ENCODE measurements around the gene CRABP1. TPM values are rescaled to one million over a fixed set of nuclear protein-coding genes. Genes with fewer than 3 reads are reported as not detected.

The CRABP1 gene
- total RNA-seq, 2 donors from 2014 or later, result 103 TPM

GRCh38 chr15:78397382-78397781 is 57.2 kb downstream of the CRABP1 start:
- Histone ChIP-seq H3K27ac (ENCODE audit: low read depth, low read length) (no peak overlapping the region), H3K36me3 (ENCODE audit: control insufficient read depth, insufficient read depth, low read length) (no peaks in the 10 kb centered on the region), H3K4me3 (ENCODE audit: low read length) (no peak overlapping the region), H3K9me3 (ENCODE audit: control insufficient read depth, low read length) (no peaks in the 10 kb centered on the region), H3K9ac (ENCODE audit: extremely low read depth, low read length, poor library complexity, severe bottlenecking) (no peak overlapping the region), H3K4me1 (ENCODE audit: control insufficient read depth, insufficient read depth, low read length) (peaks cover 5% of the 10 kb centered on the region), H3K27me3 (ENCODE audit: control insufficient read depth, insufficient read depth, low read length, poor library complexity, severe bottlenecking) (no peaks in the 10 kb centered on the region)
- no peaks in the 10 kb centered on the region for H3K36me3 Mint-ChIP-seq (ENCODE audit: low read depth)
- TF ChIP-seq CTCF (conservative IDR thresholded peaks at IDR 0.05), result no peak
- H3K4me1 Mint-ChIP-seq, result peaks cover 39% of the 10 kb centered on the region
- no peaks in the 10 kb centered on the region for H3K9me3 Mint-ChIP-seq
- no peak for DNase-seq
- H3K4me3 Mint-ChIP-seq, result no peak overlapping the region
- WGBS, 2 experiments (ENCODE audit: insufficient coverage in 1 of 2, insufficient read length in 1 of 2), result 95 to 100% methylated on average over 2 of the region's 2 CpGs
- H3K27ac Mint-ChIP-seq, result no peak overlapping the region
- no peaks in the 10 kb centered on the region for H3K27me3 Mint-ChIP-seq (ENCODE audit: insufficient read depth)

Other genes with a start within 250 kb of the CRABP1 start
- gene SH2D7, start 247.8 kb upstream of the CRABP1 start, total RNA-seq, result not detected
- gene CIB2, start 208.9 kb upstream of the CRABP1 start, total RNA-seq, result 10 to 100 TPM; 40.6 to 41.7 TPM
- 10 to 100 TPM; 34.2 to 43.2 TPM for gene IDH3A, start 191.0 kb upstream of the CRABP1 start, total RNA-seq
- 1 to 10 TPM in 1 of 2 donors, under 1 TPM in 1; 0.27 to 1.2 TPM for gene ACSBG1, start 105.8 kb upstream of the CRABP1 start, total RNA-seq
- 10 to 100 TPM in 1 of 2 donors, 1 to 10 TPM in 1; 4.9 to 18.5 TPM for gene DNAJA4, start 75.8 kb upstream of the CRABP1 start, total RNA-seq
- gene SKIC8, start 40.7 kb upstream of the CRABP1 start, total RNA-seq, result 10 to 100 TPM; 46.3 to 55.4 TPM
- gene IREB2, start 97.9 kb downstream of the CRABP1 start, total RNA-seq, result 10 to 100 TPM; 81.4 to 92.6 TPM
- 1 to 10 TPM; 3.9 to 4.2 TPM for gene HYKK, start 167.2 kb downstream of the CRABP1 start, total RNA-seq
- 100 to 1,000 TPM; 250 to 254 TPM for gene PSMA4, start 200.1 kb downstream of the CRABP1 start, total RNA-seq
- 10 to 100 TPM; 16.4 to 23.0 TPM for gene CHRNA5, start 225.2 kb downstream of the CRABP1 start, total RNA-seq